DMS53 treated with DMSO at 0.1 percent for 48 hours (cell line): ENCODE measurements around the gene SCD.

Experiments
- DNase-seq: peaks from one replicate; lab custom pipeline; 2025; ENCODE audit not compliant: unreplicated experiment; lab: John Stamatoyannopoulos, UW

SCD gene

GRCh38 chr10:100346765-100347567 is at the start of gene SCD:
TSS of gene SCD (plus strand) at chr10:100347233. CDS start at chr10:100347505, 272 bp downstream.
- peak; percentile 93 for DNase-seq

- no peak for DNase-seq
Measured at GRCh38 chr10:100297242-100297641, 49.8 kb upstream of the SCD start.

- DNase-seq: peak; percentile 6
Measured at GRCh38 chr10:100301123-100301522, 45.9 kb upstream of the SCD start.

GRCh38 chr10:100303724-100304319 is 43.2 kb upstream of the SCD start:
- DNase-seq: peak; percentile 50

- DNase-seq: no peak
Measured at GRCh38 chr10:100304414-100304813, 42.6 kb upstream of the SCD start.

GRCh38 chr10:100306861-100307260 is 40.2 kb upstream of the SCD start:
- no peak for DNase-seq

GRCh38 chr10:100307684-100308083 is 39.3 kb upstream of the SCD start:
- no peak for DNase-seq

- no peak for DNase-seq
Measured at GRCh38 chr10:100311298-100311697, 35.7 kb upstream of the SCD start.

GRCh38 chr10:100315615-100316014 is 31.4 kb upstream of the SCD start:
- no peak for DNase-seq

- no peak for DNase-seq
Measured at GRCh38 chr10:100318207-100318606, 28.8 kb upstream of the SCD start.

GRCh38 chr10:100319707-100320402 is 27.2 kb upstream of the SCD start:
- DNase-seq: no peak

GRCh38 chr10:100325158-100325557 is 21.9 kb upstream of the SCD start:
- no peak for DNase-seq

- DNase-seq: no peak
Measured at GRCh38 chr10:100327007-100327717, 19.9 kb upstream of the SCD start.

GRCh38 chr10:100327718-100328009 is 19.4 kb upstream of the SCD start:
- no peak for DNase-seq

GRCh38 chr10:100328198-100328597 is 18.8 kb upstream of the SCD start:
- no peak for DNase-seq

- no peak for DNase-seq
Measured at GRCh38 chr10:100330079-100330478, 17.0 kb upstream of the SCD start, which contains the start of gene PKD2L1. TSS of gene PKD2L1 (minus strand) at chr10:100330228. CDS start at chr10:100330103, 125 bp downstream.

GRCh38 chr10:100333106-100333505 is 13.9 kb upstream of the SCD start:
- DNase-seq: no peak

- DNase-seq: no peak
Measured at GRCh38 chr10:100333661-100334440, 13.2 kb upstream of the SCD start.

- DNase-seq: no peak
Measured at GRCh38 chr10:100334762-100335161, 12.3 kb upstream of the SCD start.

- peak; percentile 58 for DNase-seq
Measured at GRCh38 chr10:100338434-100339036, 8.5 kb upstream of the SCD start.
